Measurements from ENCODE around the gene ZNF296. TPM values are rescaled to one million over a fixed set of nuclear protein-coding genes. Genes with fewer than 3 reads are reported as not detected.
"Not testable (repeated sequence)": the region's sequence is repeated elsewhere in the genome, so short reads cannot be mapped to it uniquely, and the experiment has no call there.

Gene ZNF296
- polyA plus RNA-seq, 1 donor (not counting 4 experiments of a cell fraction or from before 2014, with no cell fraction given): 0.25 TPM

GRCh38 chr19:45107621-45108150, 31.4 kb upstream of the ZNF296 start:
- Histone ChIP-seq H3K27ac (ENCODE audit: control insufficient read depth, insufficient read depth, low read length) (no peak overlapping the region), H3K9me3 (ENCODE audit: control insufficient read depth, low read depth, low read length) (no peaks in the 10 kb centered on the region), H3K4me2 (ENCODE audit: control insufficient read depth, extremely low read depth, insufficient read depth, low read depth, low read length) (no peak overlapping the region), H3K9ac (ENCODE audit: control insufficient read depth, extremely low read depth, insufficient read depth, low read length) (no peak overlapping the region), H3K9me1 (ENCODE audit: control insufficient read depth, extremely low read depth, insufficient read depth, low read length) (peaks cover 9% of the 10 kb centered on the region), H3K36me3 (ENCODE audit: control insufficient read depth in 2 of 2, extremely low read depth in 1 of 2, insufficient read depth in 2 of 2, low read length in 2 of 2) (peaks cover 0 to 4% of the 10 kb centered on the region in 2 experiments), H3K4me1 (ENCODE audit: control insufficient read depth, extremely low read depth, insufficient read depth, low read length) (peaks cover 5% of the 10 kb centered on the region), H3K27me3 (ENCODE audit: control insufficient read depth, extremely low read depth, insufficient read depth, low read length) (no peaks in the 10 kb centered on the region), H3K79me2 (ENCODE audit: control insufficient read depth, insufficient read depth, low read length) (peaks cover 75% of the 10 kb centered on the region), H3K4me3 (ENCODE audit: control insufficient read depth in 2 of 3, extremely low read depth in 1 of 3, insufficient read depth in 2 of 3, low read depth in 1 of 3, low read length in 3 of 3) (no peak overlapping the region), H4K20me1 (ENCODE audit: control insufficient read depth, extremely low read depth, insufficient read depth, low read length) (peaks cover 11% of the 10 kb centered on the region), H2AFZ (ENCODE audit: control insufficient read depth, low read length) (no peak overlapping the region)
- dilution Hi-C loops (cut with MboI; ENCODE audit: extremely low pct_ligation_motif_present, low sequenced_read_pairs): no loop called here
- DNase-seq (ENCODE audit: low read depth, low spot score) (no peak), FAIRE-seq (no peak)
- TF ChIP-seq EZH2 (IDR thresholded peaks at IDR 0.05; ENCODE audit: low read length): no peak
- TF ChIP-seq, protein P1, sequence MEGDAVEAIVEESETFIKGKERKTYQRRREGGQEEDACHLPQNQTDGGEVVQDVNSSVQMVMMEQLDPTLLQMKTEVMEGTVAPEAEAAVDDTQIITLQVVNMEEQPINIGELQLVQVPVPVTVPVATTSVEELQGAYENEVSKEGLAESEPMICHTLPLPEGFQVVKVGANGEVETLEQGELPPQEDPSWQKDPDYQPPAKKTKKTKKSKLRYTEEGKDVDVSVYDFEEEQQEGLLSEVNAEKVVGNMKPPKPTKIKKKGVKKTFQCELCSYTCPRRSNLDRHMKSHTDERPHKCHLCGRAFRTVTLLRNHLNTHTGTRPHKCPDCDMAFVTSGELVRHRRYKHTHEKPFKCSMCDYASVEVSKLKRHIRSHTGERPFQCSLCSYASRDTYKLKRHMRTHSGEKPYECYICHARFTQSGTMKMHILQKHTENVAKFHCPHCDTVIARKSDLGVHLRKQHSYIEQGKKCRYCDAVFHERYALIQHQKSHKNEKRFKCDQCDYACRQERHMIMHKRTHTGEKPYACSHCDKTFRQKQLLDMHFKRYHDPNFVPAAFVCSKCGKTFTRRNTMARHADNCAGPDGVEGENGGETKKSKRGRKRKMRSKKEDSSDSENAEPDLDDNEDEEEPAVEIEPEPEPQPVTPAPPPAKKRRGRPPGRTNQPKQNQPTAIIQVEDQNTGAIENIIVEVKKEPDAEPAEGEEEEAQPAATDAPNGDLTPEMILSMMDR (optimal IDR thresholded peaks at IDR 0.05 in 1 of 3, IDR thresholded peaks at IDR 0.05 in 1 of 3, conservative IDR thresholded peaks at IDR 0.05 in 1 of 3; ENCODE audit: extremely low read depth in 1 of 3, insufficient read depth in 2 of 3, low read length in 3 of 3): no peak

- H3K4me3 ChIP-seq (ENCODE audit: control insufficient read depth in 2 of 3, extremely low read depth in 1 of 3, insufficient read depth in 2 of 3, low read depth in 1 of 3, low read length in 3 of 3); H3K9me1 ChIP-seq (ENCODE audit: control insufficient read depth, extremely low read depth, insufficient read depth, low read length); DNase-seq (ENCODE audit: low read depth, low spot score); H3K4me2 ChIP-seq (ENCODE audit: control insufficient read depth, extremely low read depth, insufficient read depth, low read depth, low read length); H3K27me3 ChIP-seq (ENCODE audit: control insufficient read depth, extremely low read depth, insufficient read depth, low read length); FAIRE-seq; dilution Hi-C loops (cut with MboI; ENCODE audit: extremely low pct_ligation_motif_present, low sequenced_read_pairs); H3K4me1 ChIP-seq (ENCODE audit: control insufficient read depth, extremely low read depth, insufficient read depth, low read length); H4K20me1 ChIP-seq (ENCODE audit: control insufficient read depth, extremely low read depth, insufficient read depth, low read length); H3K9me3 ChIP-seq (ENCODE audit: control insufficient read depth, low read depth, low read length); H2AFZ ChIP-seq (ENCODE audit: control insufficient read depth, low read length); H3K36me3 ChIP-seq (ENCODE audit: control insufficient read depth in 2 of 2, extremely low read depth in 1 of 2, insufficient read depth in 2 of 2, low read length in 2 of 2); H3K27ac ChIP-seq (ENCODE audit: control insufficient read depth, insufficient read depth, low read length); H3K9ac ChIP-seq (ENCODE audit: control insufficient read depth, extremely low read depth, insufficient read depth, low read length): not testable (repeated sequence)
- peaks cover 79% of the 10 kb centered on the region for H3K79me2 ChIP-seq (ENCODE audit: control insufficient read depth, insufficient read depth, low read length)
These were observed 30.1 kb upstream of the ZNF296 start for GRCh38 chr19:45106363-45106762.

Data from keratinocyte (primary cell).